Jurkat, Clone E6-1 (cell line): ENCODE data around the gene ZNF521.
A peak's percentile ranks its signal among the peaks of the same experiment; 100 is the strongest.
"Not testable (repeated sequence)": the region's sequence is repeated elsewhere in the genome, so short reads cannot be mapped to it uniquely, and the experiment has no call there.

Experiments used
- DNase-seq: peaks from one replicate; pipeline ENCODE4 v3.0.0-alpha.2; 2011; ENCODE audit warnings: low read depth, low spot score
- H3K4me3 ChIP-seq: 2 replicates; pipeline ENCODE4 v1.5.1; 2011; ENCODE audit warnings: mild to moderate bottlenecking, low read length, control low read depth, moderate library complexity

The ZNF521 gene

DNA sequence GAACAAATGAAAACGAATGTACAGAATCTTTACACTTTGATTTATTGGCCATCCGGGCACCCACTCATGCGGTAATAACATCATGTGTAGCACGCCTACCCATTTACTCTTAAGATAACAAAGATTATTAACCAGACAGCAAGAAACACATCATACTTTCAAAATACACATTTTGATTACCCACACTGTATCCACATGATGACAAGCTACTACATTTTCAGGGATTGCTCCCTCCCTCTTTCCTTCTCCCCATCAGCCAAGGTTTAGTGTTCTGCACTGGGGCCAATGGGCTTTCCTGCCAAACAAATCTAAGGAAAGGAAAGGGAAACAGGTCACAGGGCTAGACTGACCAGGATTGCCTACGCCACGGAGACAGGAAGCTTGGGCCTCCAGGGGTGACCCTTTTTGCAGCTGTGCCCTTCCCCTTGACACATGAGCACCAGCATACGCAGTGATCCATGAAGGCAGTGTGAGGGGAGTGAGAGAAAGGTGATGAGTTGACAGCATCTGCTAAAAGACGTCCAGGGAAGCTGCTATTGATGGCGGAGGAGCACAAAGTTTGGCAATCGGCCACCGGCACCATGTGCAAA lies 76.5 kb downstream of the ZNF521 start:
- H3K4me3 ChIP-seq = no peak overlapping the region
- DNase-seq = no peak

GRCh38 chr18:25274926-25275325 lies 77.0 kb downstream of the ZNF521 start:
- no peak overlapping the region for H3K4me3 ChIP-seq
- DNase-seq = no peak

DNA sequence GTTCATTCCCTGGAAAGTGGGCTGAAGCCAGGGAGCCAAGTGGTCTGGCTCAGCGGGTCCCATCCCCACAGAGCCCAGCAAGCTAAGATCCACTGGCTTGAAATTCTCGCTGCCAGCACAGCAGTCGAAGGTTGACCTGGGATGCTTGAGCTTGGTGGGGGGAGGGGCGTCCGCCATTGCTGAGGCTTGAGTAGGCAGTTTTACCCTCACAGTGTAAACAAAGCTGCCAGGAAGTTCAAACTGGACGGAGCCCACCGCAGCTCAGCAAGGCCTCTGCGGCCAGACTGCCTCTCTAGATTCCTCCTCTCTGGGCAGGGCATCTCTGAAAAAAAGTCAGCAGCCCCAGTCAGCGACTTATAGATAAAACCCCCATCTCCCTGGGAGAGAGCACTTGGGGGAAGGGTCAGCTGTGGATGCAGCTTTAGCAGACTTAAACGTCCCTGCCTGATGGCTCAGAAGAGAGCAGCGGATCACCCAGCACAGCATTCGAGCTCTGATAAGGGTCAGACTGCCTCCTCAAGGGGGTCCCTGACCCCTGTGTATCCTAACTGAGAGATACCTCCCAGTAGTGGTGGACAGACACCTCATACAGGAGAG lies 84.9 kb downstream of the ZNF521 start:
- H3K4me3 ChIP-seq = not testable (repeated sequence)

GRCh38 chr18:25262920-25263319 lies 89.0 kb downstream of the ZNF521 start:
- no peak overlapping the region for H3K4me3 ChIP-seq
- DNase-seq = no peak

More for the DNA sequence above, 84.9 kb downstream of the ZNF521 start:
- not testable (repeated sequence) for DNase-seq

- DNase-seq = no peak
- no peak overlapping the region for H3K4me3 ChIP-seq
Measured at GRCh38 chr18:25261768-25262167, 90.2 kb downstream of the ZNF521 start.

DNA sequence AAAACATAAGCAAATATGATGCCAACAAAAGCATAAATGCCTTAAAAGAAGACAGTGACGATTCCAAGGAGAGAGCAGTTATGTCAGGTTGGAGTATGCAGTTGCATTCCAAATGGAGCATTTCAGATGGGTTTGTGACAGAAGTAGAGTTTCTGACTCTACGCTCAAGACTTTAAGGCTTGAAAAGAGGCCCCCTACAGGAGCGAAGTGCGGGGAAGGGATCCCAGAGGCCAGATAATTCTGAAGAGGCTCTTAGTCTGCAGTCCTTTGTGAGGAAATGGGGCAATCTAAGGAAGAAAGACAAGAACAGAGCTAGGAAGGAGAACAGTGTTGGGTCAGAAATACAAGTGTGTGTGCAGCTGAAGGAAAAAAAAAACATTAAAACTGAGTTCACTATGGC lies 95.5 kb downstream of the ZNF521 start:
- DNase-seq = no peak
- no peak overlapping the region for H3K4me3 ChIP-seq

GRCh38 chr18:25253779-25254178 lies 98.2 kb downstream of the ZNF521 start:
- no peak for DNase-seq
- no peak overlapping the region for H3K4me3 ChIP-seq

DNA sequence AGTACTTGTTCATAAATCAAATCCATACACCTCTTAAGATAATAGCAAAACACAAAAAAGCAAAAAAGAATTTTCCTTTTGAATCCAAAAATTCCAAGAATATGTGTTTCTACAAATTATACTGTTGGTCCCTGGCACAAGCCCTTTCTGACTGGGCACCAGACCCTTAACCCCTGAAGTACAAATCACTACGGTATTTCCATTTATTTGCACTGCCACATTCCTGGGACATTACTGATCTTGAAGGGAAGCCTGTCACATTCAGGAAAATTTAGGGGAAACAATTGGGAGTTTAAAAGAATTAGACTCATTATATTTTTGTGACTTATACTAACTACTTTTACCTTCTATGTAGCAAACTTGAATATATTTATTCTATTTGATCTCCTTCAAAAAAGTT lies 98.8 kb downstream of the ZNF521 start:
- H3K4me3 ChIP-seq = no peak overlapping the region

GRCh38 chr18:25251068-25251467 lies 100.9 kb downstream of the ZNF521 start:
- DNase-seq = no peak
- no peak overlapping the region for H3K4me3 ChIP-seq

More for the DNA sequence above, 98.8 kb downstream of the ZNF521 start:
- DNase-seq = no peak

DNA sequence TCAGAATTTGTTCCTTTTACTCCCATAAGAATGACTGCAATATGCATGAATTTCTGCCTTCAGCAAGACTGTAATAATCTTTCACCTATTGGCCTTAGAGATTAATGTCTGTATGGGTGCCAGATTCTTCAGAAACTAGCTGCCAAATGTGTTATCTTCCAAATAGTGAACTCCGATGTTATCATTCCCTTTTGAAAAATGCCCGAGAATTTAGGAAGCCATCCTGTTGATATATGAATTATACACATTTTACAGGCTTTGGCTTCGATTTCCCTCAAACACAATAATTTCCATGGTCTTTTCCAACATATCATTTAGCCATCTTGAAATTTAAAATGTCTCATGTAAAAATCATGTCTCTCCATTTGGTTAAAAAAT lies 101.5 kb downstream of the ZNF521 start:
- no peak for DNase-seq
- H3K4me3 ChIP-seq = no peak overlapping the region

DNA sequence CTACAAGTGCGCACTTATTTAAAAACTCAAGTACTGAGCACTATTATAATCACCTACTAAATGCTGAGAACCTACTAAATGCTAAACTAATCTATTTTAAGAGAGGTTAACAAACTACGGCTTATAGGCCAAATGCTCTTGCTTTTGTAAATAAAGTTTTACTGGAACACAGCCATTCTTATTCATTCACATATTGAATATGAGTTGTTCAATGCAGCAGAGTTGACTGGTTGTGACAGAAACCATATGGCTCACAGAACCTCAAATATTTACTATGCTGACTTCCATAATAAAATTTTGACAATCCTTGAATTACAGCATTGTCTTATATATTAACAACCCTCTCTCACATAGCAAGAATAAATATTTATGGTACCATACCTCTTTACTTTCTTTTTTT lies 103.2 kb downstream of the ZNF521 start:
- DNase-seq = no peak
- H3K4me3 ChIP-seq = no peak overlapping the region

DNA sequence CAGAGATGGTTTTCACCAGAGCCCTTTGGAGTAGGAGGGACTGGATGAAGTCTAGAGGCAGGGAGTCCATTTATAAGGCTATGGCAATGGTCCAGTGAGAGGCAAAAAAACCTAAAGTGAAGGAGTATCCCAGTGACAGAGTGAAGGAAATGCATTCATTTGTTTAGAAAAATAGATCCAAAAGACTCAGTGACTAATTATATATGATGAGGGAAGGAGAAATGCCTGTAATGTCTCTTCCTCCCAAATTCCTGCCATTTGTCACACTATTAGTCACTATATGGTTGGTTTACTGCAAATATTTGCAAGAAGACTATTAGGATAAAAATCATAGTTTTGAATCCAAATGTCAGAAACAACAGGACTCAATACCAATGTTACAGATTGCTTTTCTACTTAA lies 104.2 kb downstream of the ZNF521 start:
- H3K4me3 ChIP-seq = no peak overlapping the region
- DNase-seq = no peak

DNA sequence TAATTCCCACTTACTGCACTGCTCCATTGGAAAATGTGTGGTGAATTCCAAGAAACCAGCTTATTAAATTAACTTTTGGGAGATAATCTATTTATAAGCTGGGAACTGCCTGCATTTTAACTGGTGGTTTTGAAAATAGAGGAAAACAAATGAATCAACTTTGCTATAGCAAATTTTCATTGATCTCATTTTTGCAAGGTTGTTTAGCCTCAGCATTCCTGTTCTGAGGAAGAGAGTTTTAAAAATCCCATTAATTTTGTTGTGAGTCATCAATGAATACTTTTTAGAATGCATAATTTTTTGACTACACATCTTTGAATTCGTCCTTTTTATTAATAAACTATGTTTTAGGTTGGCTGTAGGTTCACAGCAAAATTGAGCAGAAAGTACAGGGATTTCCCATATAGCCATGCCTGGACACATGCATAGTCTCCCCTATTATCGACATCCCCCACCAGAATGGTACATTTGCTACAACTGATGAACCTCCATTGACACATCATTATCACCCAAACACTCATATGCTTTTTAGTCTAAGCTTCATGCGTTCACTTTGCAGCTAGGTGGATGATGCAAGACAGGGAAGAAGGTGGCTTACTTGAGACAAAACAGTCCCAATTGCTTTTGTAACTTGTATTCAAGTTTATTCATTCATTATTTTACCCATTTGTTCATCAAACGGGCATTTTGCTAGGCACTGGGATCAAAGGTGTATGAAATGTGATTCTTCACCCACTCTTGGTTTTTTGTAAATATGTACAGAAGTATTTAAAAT lies 106.9 kb downstream of the ZNF521 start:
- no peak for DNase-seq
- no peak overlapping the region for H3K4me3 ChIP-seq

DNA sequence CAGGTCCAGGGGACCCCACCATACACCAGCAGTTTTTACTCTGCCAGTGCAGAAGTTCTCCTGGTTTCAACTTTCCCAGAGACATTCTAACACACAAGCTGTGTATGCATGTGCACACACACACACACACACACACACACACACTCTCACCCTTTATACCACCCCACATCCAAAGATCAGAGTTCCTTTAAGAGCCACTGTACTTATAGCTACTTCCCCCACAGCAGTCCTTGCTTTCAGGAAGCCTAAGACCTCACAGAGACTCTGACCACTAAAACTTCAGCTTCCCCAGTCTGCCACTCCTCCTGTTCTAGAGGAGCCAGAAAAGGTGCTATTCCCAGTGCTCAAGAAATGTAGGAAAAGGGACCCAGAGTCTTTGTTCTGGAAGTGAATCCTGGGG lies 107.8 kb downstream of the ZNF521 start:
- DNase-seq = peak; percentile 51
- H3K4me3 ChIP-seq = peak overlapping the region; percentile 25

GRCh38 chr18:25243754-25244153 lies 108.2 kb downstream of the ZNF521 start:
- H3K4me3 ChIP-seq = peak overlapping the region; percentile 25
- peak; percentile 65 for DNase-seq

GRCh38 chr18:25243257-25243656 lies 108.7 kb downstream of the ZNF521 start:
- DNase-seq = no peak
- H3K4me3 ChIP-seq = no peak overlapping the region

- DNase-seq = no peak
- peak overlapping the region; percentile 32 for H3K4me3 ChIP-seq
Measured at GRCh38 chr18:25240420-25240770, 111.6 kb downstream of the ZNF521 start.

DNA sequence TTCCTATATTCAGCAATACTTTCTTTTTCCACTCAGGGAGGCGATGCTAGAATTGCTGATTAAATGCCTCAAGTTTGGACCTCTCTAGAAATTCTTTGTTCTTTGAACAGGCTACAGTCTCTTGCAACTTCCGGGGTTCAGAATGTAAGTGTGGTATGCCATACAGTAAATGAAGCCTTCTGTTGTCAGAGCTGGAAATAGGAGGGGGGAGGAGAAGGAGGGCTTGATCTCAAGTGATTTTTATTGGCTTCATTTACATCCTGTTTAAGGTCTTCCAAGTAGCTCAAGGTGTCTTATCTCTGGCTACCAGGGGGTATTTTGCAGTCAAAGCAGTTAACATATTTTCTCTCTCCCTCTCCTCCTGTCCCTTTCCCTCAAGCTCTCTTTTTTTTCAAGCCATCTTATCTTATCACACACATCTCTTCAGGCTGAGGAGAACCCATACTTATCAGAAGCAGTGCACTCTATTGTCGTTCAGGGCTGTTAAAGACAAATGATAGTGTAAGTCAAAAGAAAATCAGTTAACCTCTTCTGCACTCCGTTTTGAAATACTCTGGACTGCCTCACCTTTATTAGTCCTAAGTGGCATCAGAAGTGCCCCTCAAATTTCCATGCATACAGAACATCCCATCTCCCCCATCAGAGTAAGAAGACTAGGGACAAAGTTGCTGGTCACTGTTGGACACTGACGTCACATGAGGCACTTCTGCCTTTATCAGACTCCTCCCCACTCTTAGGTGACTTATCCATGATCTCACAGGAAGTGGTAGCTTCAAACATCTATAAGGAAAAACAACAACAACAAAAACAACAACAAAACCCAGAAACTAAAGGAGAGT lies 112.2 kb downstream of the ZNF521 start:
- H3K4me3 ChIP-seq = peak overlapping the region; percentile 32
- peak; percentile 95 for DNase-seq

DNA sequence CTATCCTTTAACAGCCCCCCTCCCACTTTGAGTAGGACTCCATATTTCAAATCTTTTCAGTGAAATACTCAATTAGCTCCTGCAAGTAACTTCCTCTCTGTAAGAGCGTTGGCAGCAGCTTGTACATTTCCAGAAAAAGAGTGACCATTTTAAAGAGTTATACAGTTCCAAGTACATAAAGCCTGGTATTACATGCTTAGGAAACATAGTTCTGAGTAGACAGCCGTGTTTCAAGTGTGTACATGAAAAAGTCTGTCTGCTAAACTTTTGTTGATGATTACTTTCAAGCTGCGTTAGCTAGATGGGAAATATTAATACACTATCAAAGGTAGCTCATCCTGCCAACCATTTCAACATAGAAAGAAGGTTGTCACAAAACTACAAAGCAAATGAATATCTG lies 112.8 kb downstream of the ZNF521 start:
- no peak for DNase-seq
- H3K4me3 ChIP-seq = peak overlapping the region; percentile 16
